GM12891 (cell line): ENCODE data around the gene OTOS.

Source experiments
- DNase-seq: peaks from one replicate; pipeline ENCODE4 v3.0.0; 2011; ENCODE audit warnings: low spot score; ENCODE audit not compliant: insufficient read length
- FAIRE-seq: peaks from 2 replicates; lab custom pipeline; 2011; peaks lifted over from hg19 to GRCh38; lab: Jason Lieb, UNC
- PAX5 ChIP-seq: IDR thresholded peaks from 2 replicates; pipeline ENCODE4 v1.6.1; 2011; ENCODE audit warnings: low read length, moderate library complexity, mild to moderate bottlenecking; ENCODE audit not compliant: insufficient read depth, severe bottlenecking
- POLR2A ChIP-seq: IDR thresholded peaks from 2 replicates; pipeline ENCODE4 v1.6.1; 2011; ENCODE audit warnings: low read depth, low read length, control low read depth
- POLR2AphosphoS5 ChIP-seq: IDR thresholded peaks from 2 replicates; pipeline ENCODE4 v1.6.1; 2011; ENCODE audit warnings: low read depth, low read length, control low read depth
- POU2F2 ChIP-seq: IDR thresholded peaks from 2 replicates; pipeline ENCODE4 v1.6.1; 2011; ENCODE audit warnings: low read depth, mild to moderate bottlenecking, control low read depth, low read length, moderate library complexity
- SPI1 ChIP-seq: IDR thresholded peaks from 2 replicates; pipeline ENCODE4 v1.6.1; 2011; ENCODE audit warnings: low read depth, low read length, control low read depth
- TAF1 ChIP-seq: IDR thresholded peaks from 2 replicates; pipeline ENCODE4 v1.6.1; 2011; ENCODE audit warnings: low read depth, low read length, control low read depth

OTOS gene

GRCh38 chr2:240179941-240180666 is 39.6 kb upstream of the OTOS start:
- FAIRE-seq: no peak
- no peak for DNase-seq
- TF ChIP-seq POLR2A (no peak), PAX5 (no peak), TAF1 (no peak), POLR2AphosphoS5 (no peak), POU2F2 (no peak), SPI1 (no peak)

- DNase-seq (no peak), FAIRE-seq (no peak)
- TF ChIP-seq PAX5 (no peak), POU2F2 (no peak), SPI1 (no peak), TAF1 (no peak), POLR2AphosphoS5 (no peak), POLR2A (no peak)
Observed at GRCh38 chr2:240179186-240179815, 38.8 kb upstream of the OTOS start.

GRCh38 chr2:240178564-240178963 is 38.1 kb upstream of the OTOS start:
- no peak for FAIRE-seq
- no peak for TF ChIP-seq POLR2A
- TF ChIP-seq PAX5: no peak
- no peak for TF ChIP-seq TAF1
- TF ChIP-seq SPI1: no peak
- no peak for TF ChIP-seq POLR2AphosphoS5
- no peak for TF ChIP-seq POU2F2

GRCh38 chr2:240174496-240174895 is 34.0 kb upstream of the OTOS start:
- no peak for FAIRE-seq
- TF ChIP-seq POU2F2: no peak
- TF ChIP-seq POLR2AphosphoS5: no peak
- TF ChIP-seq POLR2A: no peak
- no peak for TF ChIP-seq SPI1
- TF ChIP-seq PAX5: no peak
- TF ChIP-seq TAF1: no peak
- DNase-seq: no peak

More at GRCh38 chr2:240178564-240178963, 38.1 kb upstream of the OTOS start:
- no peak for DNase-seq

DNA sequence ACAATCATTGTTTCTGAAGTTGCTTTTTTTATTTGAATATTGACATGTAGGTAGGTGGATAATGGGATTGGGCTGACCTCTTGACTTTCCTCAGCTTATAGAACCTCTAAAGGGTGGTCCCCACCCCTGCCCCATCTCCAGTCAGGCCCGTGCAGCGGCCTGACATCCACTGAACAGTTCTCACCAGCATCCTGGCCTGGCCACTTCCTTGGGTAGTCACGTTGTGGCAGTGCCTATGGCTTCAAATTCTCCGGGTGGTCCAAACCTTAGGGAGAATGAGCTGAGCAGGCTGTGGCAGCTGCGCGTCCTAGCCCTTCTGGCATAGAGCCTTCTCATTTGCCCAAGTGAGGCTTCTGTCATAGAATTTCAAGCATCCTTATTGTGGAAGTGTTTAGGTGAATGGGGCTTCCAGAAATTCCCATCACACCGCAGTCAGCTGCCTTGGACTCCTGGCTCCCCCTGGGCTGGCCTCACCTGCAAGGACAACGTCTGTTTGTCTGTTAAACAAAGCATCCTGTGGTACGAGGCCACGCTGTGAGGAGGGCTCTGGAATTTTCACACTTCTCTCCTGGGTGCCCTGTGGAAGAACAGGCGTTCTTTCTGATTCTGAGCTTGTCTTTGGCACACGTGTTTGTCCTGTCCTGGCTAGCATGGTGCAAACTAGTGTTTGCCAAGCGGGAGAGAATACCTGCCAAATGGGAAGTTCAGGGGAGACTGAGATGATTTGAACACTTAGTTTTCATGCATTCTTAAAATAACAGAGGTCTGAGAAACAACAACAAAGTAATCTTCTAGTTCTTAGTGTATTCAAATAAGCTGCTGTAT is 31.8 kb upstream of the OTOS start:
- TF ChIP-seq POLR2AphosphoS5 (no peak), TAF1 (no peak), SPI1 (no peak), POU2F2 (no peak), PAX5 (no peak), POLR2A (no peak)
- no peak for FAIRE-seq
- no peak for DNase-seq

- DNase-seq (no peak), FAIRE-seq (no peak)
- TF ChIP-seq TAF1: no peak
- no peak for TF ChIP-seq POU2F2
- no peak for TF ChIP-seq POLR2A
Observed at GRCh38 chr2:240170883-240171282, 30.4 kb upstream of the OTOS start.

DNA sequence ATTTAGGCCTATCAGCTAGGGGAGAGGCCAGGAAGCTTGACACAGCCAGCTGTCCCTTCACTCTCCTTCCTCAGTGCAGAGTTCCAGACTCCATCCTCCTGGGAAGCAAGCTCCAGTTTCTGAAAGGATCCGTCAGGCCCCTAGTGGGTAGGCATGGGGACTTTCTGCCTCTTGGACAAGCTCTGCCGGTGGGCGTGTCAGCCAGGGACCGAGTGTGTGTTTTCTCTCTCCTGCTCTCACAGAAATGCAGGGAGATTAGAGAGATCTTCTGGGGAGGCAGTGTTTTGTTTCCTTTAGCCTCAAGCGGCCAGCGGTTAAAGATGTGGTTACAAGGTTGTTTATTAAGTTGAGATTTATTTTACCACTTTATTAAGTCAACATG is 29.9 kb upstream of the OTOS start:
- DNase-seq (no peak), FAIRE-seq (no peak)
- TF ChIP-seq TAF1 (no peak), POLR2A (no peak), POU2F2 (no peak), POLR2AphosphoS5 (no peak), PAX5 (no peak), SPI1 (no peak)

DNA sequence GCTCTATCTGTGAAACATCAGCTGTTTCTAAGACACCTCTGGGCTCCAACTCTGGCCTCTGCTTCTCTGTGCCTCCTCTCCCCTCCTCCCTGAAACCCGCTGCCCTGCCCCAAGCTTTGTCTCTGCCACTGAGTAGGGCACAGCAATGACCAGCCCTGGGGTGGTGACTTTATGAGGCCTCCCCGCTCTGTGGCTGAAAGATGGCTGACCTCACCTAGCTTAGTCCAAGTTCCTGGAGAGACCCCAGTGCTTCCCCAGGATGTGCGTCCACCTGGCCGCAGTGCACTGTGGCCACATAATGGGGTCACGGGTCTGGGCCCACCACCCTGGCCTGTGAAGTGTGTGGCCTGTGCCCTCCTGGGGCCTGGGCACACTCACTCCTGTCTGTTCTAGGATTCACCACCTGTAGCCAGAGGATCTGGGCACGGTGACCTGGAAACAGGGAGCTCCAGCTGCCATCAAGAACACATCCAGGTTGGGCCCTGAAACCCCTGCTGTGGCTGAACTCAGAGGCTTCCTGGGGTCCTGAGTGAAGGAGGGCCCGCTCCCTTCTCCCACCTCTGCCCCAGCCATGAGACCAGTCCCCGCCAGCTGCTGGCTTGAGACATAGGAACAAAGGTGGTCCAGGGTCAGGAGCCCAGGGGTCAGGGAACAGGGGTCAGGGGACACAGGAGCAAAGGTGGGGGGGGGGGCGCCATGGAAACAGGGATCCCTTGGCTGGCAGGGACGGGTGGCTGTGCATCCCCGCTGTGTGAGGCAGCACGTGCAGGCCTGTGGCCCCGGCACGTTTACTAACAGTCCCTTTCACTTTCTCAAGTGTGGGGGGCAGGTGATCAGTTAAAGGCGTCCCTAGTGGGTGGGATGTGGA is 29.3 kb upstream of the OTOS start:
- DNase-seq (no peak), FAIRE-seq (no peak)

GRCh38 chr2:240168546-240169361 is 28.3 kb upstream of the OTOS start:
- FAIRE-seq (no peak), DNase-seq (no peak)
- TF ChIP-seq PAX5 (no peak), POU2F2 (no peak), POLR2A (no peak), POLR2AphosphoS5 (no peak), SPI1 (no peak), TAF1 (no peak)

More for the DNA sequence above, 29.3 kb upstream of the OTOS start:
- no peak for TF ChIP-seq POLR2A
- TF ChIP-seq TAF1: no peak
- no peak for TF ChIP-seq PAX5
- no peak for TF ChIP-seq SPI1
- no peak for TF ChIP-seq POLR2AphosphoS5
- TF ChIP-seq POU2F2: no peak
